Activated T-cell treated with anti-CD3 and anti-CD28 coated beads, Interleukin-2, amount 50 U/mL, for 1 hour (primary cell): Measurements from ENCODE around the gene LRRFIP1.
"Not testable (repeated sequence)": the region's sequence is repeated elsewhere in the genome, so short reads cannot be mapped to it uniquely, and the experiment has no call there.

ENCODE experiments used
- DNase-seq: peaks from one replicate; pipeline ENCODE4 v3.0.0-alpha.2; 2020

Gene LRRFIP1

GRCh38 chr2:237754182-237754581 lies 126.8 kb downstream of the LRRFIP1 start:
- DNase-seq: no peak

DNA sequence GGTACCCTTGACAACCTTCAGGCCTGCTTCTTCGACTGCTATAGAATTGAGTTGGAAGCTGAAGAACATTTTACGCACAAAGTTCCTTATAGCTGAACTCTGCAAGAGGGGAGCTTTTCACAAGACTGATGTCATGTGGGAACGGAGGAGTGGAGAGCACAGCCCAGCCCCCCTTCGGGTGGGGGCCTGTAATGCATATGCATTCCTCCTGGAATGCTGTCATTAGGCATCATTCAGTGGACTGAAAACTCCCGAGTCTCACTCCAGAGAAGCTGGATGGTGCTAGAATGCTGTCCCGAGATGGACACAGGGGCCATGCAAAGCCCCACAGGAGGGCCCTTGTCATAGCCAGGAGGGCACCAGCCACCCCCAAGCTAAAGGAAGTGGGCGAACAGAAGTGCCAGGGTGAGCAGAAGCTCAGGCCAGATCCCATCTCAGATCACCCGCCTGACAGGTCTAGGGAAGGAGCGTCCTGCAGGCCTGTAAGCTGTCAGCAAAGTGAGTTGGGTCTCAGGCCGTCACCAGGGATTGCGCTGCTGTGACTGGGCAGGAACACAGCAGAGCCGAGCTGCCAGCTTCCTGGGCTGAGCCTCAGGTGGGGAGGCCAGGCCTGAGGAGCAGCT lies 127.3 kb downstream of the LRRFIP1 start:
- DNase-seq: no peak

GRCh38 chr2:237757616-237758015 lies 130.2 kb downstream of the LRRFIP1 start:
- no peak for DNase-seq

DNA sequence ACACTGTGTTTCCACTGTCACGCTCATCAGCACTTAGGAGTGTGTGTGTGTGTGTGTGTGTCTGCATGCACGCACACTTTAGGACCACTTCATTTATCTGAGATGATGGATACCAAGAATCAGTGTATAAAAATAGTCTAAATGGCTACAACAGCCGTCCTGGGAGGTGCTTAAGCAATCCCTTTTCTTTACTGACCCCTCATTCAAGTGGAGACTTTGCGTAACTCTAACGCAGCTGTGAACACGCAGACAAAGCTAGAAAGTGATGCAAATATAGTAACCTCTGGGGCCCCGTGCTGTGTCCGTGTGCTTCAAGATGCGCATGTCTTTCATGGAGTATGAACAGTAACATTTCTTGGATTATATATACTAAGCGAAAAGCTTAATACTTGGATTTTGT lies 130.8 kb downstream of the LRRFIP1 start:
- DNase-seq: no peak

DNA sequence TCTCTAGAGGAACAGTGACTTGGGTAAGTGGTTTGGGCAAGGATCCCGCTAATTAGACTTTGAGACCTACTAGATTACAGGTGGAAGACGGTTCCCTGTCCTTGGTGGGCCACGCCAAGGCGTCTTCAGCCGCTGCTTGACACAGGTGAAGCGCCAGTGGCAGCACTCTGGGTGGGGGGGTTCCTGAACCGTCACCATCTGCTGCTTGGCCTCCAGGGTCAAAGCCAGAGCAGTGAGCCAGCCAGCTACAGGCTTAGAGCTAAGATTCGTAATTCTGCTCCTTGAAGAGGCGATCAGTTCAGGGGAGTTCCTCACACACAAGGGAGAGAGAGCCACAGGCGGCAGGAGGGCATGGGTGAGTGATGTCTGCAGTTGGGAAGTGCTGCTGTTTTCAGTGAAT lies 131.8 kb downstream of the LRRFIP1 start:
- DNase-seq: no peak

GRCh38 chr2:237760506-237761502 lies 133.4 kb downstream of the LRRFIP1 start:
- DNase-seq: no peak

DNA sequence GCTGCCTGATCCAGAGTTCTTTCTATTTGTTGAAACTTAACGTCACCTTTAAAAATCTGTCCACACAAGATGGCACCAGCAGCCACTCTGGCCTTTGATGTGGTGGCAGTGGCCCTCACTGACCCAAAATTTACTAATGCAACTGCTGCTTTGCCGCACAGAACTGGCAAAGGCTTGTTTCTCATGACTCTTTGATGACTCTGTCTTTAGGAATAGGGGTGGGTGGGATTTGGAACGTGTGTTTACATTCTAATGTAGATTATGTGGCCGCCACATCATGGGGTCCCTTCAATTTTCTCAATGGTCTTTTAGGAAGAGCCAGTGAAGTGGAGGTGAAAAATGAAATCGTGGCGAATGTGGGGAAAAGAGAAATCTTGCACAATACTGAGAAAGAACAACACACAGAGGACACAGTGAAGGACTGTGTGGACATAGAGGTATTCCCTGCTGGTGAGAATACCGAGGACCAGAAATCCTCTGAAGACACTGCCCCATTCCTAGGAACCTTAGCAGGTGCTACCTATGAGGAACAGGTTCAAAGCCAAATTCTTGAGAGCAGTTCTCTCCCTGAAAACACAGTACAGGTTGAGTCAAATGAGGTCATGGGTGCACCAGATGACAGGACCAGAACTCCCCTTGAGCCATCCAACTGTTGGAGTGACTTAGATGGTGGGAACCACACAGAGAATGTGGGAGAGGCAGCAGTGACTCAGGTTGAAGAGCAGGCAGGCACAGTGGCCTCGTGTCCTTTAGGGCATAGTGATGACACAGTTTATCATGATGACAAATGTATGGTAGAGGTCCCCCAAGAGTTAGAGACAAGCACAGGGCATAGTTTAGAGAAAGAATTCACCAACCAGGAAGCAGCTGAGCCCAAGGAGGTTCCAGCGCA lies 135.2 kb downstream of the LRRFIP1 start:
- not testable (repeated sequence) for DNase-seq

DNA sequence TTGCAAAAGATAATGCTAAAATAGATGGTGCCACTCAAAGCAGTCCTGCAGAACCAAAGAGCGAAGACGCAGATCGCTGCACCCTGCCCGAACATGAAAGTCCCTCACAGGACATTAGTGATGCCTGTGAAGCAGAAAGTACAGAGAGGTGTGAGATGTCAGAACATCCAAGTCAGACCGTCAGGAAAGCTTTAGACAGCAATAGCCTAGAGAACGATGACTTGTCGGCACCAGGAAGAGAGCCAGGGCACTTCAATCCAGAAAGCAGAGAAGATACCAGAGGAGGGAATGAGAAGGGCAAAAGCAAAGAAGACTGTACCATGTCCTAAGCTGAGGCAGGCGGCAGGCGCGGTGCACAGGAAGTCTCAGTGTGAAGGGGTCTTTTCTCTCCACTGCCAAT lies 136.4 kb downstream of the LRRFIP1 start:
- no peak for DNase-seq

GRCh38 chr2:237765122-237765521 lies 137.7 kb downstream of the LRRFIP1 start:
- not testable (repeated sequence) for DNase-seq

DNA sequence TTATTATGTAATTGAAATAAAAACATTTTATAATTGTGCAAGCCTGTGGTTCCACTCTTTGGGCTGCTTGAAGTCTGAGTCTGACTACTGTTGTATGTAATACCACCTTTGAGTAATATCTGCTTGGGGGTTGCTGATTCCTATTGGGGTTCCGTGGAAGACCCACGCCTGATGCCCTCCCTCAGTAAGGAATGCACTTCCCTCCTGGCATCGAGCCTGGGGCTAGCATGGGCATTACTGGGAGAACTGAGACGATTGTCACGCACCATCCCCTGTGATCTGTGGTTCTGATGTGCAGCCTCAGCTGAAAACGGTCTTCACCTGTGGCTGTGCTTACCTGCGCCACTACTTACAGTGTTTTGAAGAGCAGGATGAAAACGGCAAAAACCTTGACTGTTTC lies 138.5 kb downstream of the LRRFIP1 start:
- no peak for DNase-seq

DNA sequence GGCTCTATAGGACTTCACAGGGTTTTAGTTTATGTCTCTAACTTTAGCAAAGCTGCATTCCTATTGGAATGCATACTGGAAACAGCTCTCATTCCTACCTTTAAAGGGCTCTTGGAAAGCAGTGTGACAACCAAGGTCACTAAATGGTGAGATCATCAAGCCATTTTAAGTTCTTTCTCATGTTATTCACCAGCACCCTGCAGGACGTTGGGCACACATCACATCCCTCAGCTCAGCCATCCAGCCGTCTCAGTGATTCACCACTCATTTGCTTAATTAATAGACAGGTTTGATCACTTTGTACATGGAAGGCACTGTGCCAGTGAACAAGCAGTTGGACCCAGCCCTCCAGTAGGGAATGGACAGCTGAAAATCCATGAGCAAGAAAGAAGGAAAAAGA lies 139.0 kb downstream of the LRRFIP1 start:
- no peak for DNase-seq

DNA sequence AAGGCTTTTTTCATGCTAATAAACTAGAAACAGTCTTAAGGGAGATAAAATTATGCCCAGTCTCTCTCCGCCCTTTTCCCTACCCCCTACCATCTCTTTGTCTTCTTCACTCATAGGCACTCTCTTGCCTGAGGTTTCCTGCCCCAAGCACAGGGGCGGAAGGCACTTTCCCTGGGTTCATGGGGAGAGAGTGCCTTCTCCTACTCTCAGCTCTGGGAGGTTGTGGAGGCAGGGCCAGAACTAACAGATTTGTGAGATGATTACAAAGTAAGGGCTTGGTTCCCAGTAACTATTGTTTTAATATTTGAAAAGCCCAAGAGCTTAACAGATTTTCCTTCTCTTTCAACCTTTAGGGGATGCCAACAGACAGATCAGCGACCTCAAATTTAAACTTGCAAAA lies 145.1 kb downstream of the LRRFIP1 start:
- no peak for DNase-seq

- DNase-seq: no peak
Measured at GRCh38 chr2:237773826-237774225, 146.4 kb downstream of the LRRFIP1 start.

DNA sequence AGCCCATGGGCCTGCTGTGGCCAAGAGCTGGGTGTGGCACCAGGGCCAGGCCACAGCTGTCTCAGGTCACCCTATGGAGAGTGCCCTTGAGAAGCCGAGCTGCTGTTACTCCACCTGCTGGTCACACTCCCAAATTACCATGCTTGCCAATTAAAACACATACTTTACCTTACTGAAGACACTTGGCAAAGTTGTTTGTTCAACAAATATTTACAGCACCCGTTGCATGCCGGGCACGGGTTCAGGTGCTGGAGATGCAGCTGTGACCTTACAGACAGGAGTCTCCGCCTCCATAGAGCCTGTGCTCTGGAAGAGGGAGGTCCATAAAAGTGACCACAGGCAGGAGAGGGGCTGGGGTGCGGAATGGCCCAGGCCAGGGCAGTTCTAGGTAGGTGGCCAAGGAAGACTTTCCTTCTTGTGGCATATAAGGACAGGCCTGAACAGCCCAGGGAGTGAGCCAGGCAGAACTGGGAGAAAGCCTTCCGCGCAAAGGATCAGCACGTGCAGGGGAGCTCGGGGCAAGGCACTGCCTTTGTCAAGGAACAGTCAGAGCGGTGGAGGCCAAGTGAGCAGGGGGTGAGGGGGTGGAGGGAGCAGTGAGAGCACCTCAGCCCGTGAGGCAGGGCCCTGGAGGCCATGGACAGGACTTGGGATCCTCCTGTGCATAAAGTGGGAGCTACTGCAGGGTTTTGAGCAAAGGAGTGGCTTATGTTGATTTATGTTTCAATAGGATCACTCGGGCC lies 147.6 kb downstream of the LRRFIP1 start:
- DNase-seq: peak; percentile 41

- DNase-seq: no peak
Measured at GRCh38 chr2:237779521-237779920, 152.1 kb downstream of the LRRFIP1 start.

DNA sequence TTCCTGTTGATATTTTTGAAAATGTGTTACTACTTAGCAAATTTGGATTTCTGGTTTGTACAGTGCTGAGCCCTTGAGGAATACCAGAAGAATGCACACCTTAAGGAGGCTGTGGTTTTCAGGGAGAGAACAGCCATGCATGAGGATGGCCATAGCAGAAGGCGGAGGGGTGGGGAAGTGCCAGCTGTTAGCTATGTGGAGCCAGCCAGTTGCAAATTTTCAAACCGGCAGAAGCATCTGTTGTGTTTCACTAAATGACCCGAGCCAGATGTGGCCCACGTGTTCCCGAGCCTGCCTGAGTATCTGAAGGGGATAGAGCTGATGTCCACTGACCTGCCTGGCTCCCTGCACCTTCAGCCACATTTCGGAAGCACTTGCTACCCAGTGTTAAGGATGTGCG lies 154.8 kb downstream of the LRRFIP1 start:
- DNase-seq: no peak

GRCh38 chr2:237783678-237784077 lies 156.3 kb downstream of the LRRFIP1 start:
- DNase-seq: not testable (repeated sequence)

- no peak for DNase-seq
Measured at GRCh38 chr2:237786936-237787335, 159.5 kb downstream of the LRRFIP1 start.

DNA sequence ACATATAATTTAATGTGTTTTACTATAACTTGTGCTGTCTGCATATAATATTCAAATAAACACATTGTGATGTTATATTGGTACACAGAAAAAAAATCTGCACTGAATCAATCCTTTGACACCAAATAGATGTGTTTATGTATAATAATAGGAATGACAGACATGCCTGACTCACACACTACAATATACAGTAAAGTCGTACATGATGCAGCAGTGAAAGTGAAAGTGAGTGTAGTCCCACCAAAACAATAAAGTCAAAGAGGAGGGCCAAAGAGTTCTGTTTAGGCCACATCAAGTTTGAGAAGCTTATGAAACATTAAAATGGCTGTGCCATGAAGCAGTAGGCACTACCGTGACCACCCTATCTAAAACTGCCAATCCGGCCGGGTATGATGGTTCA lies 163.0 kb downstream of the LRRFIP1 start:
- DNase-seq: no peak

GRCh38 chr2:237791977-237792727 lies 164.8 kb downstream of the LRRFIP1 start:
- no peak for DNase-seq

DNA sequence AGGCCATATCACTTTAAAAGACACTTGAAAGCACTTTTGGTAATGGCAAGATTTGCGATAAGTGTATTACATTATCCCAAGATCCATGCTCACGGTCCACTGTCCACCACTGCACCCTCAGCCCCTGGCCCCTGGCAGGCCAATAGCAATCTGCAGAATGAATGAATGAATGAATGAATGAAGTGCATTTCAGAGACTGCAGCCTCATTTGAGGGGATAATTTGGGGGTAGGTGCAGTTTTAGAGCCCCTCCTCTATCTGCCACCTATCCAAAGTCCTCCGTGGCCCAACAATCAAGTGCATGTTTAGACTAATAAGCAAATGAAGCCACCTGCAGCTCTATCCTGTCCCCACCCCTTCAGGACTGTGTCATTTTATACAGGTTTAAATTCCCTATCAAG lies 169.9 kb downstream of the LRRFIP1 start:
- no peak for DNase-seq
